Measurements from ENCODE around the gene VIL1. TPM values are rescaled to one million over a fixed set of nuclear protein-coding genes. Genes with fewer than 3 reads are reported as not detected.
A peak's percentile ranks its signal among the peaks of the same experiment; 100 is the strongest.

Gene VIL1
- total RNA-seq, 1 experiment from 2014 or later = 4.2 TPM

DNA sequence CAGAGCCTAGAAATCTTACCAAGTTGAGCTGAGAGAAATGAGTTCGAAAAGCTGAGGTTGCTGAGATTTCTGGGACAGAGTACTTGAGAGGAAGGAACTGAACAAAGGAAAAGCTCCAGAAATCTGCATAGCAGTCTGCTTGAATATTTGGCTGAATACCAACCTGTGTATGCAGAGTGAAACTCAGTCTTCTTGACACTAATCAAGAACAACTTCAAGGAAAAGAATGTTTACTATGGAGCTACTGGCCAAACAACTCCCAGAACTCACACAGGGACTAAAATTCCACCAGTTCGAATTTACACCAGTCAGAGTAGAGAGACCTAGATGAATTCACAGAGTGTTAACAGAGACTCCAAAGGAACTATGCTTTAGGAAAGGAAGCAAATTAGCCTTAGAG lies 82.7 kb downstream of the VIL1 start:
- Histone ChIP-seq H3K23me2 (ENCODE audit: insufficient read length, low read depth, low read length, poor library complexity, severe bottlenecking) (no peaks in the 10 kb centered on the region), H3K79me1 (ENCODE audit: insufficient read depth, low read depth, low read length, poor library complexity, severe bottlenecking) (no peaks in the 10 kb centered on the region), H3K14ac (ENCODE audit: insufficient read depth, low read length) (no peak overlapping the region), H3K4me2 (ENCODE audit: insufficient read depth, insufficient read length, low read length) (no peak overlapping the region), H3K56ac (ENCODE audit: insufficient read length, low read depth, low read length) (no peak overlapping the region), H4K91ac (ENCODE audit: insufficient read length, low read depth, low read length) (no peak overlapping the region), H3K18ac (ENCODE audit: insufficient read length, low read depth, low read length) (no peak overlapping the region), H3K9me3 (ENCODE audit: control insufficient read depth, low read depth, low read length) (no peaks in the 10 kb centered on the region), H2BK15ac (ENCODE audit: low read depth, low read length) (no peak overlapping the region), H4K5ac (ENCODE audit: insufficient read length, low read depth, low read length) (no peak overlapping the region), H2BK20ac (ENCODE audit: low read depth, low read length, poor library complexity, severe bottlenecking) (no peak overlapping the region), H2AFZ (ENCODE audit: low read length) (no peak overlapping the region), H3K79me2 (ENCODE audit: insufficient read depth, low read length) (no peaks in the 10 kb centered on the region), H3K23ac (ENCODE audit: insufficient read length, low read depth, low read length) (no peak overlapping the region), H2BK120ac (ENCODE audit: low read depth, low read length, poor library complexity, severe bottlenecking) (no peak overlapping the region), H3K27me3 (ENCODE audit: insufficient read depth, low read length) (no peaks in the 10 kb centered on the region), H2BK12ac (ENCODE audit: insufficient read length, low read depth, low read length) (no peak overlapping the region), H3K4ac (ENCODE audit: low read depth, low read length) (no peak overlapping the region), H2AK5ac (ENCODE audit: insufficient read length, low read length) (no peak overlapping the region), H4K8ac (replicated peaks; ENCODE audit: insufficient read length, low read depth, low read length) (no peak overlapping the region), H2BK5ac (ENCODE audit: insufficient read length, low read length) (no peak overlapping the region), H4K20me1 (ENCODE audit: control insufficient read depth, insufficient read depth, insufficient read length) (no peaks in the 10 kb centered on the region), H3K9ac (ENCODE audit: extremely low read depth, insufficient read length, low read length) (no peak overlapping the region), H3K4me1 (ENCODE audit: insufficient read depth, low read length) (no peaks in the 10 kb centered on the region), H3T11ph (ENCODE audit: low read length) (no peak overlapping the region), H3K27ac (ENCODE audit: insufficient read length, low read depth, low read length) (peak overlapping the region; percentile 53)
- no CpG with 5 or more reads among the region's 2 CpGs for WGBS (ENCODE audit: extremely low coverage, insufficient read length, low lambda C conversion rate)
- no peak overlapping the region for H3K4me3 Mint-ChIP-seq
- no peak for DNase-seq
- peaks cover 13 to 53% (median 37%) of the 10 kb centered on the region in 3 experiments; a peak in 6 of 7 replicates for H3K36me3 Mint-ChIP-seq (ENCODE audit: insufficient read depth in 1 of 3, low read depth in 3 of 3)
- no peaks in the 10 kb centered on the region for H3K9me3 Mint-ChIP-seq
- H3K4me1 Mint-ChIP-seq = peaks cover 10 to 18% of the 10 kb centered on the region in 2 experiments
- TF ChIP-seq CTCF (conservative IDR thresholded peaks at IDR 0.05) = no peak
- H3K27ac Mint-ChIP-seq = peak overlapping the region; percentile 73 to 97 (median 76); a peak in 6 of 7 replicates
- H3K27me3 Mint-ChIP-seq (ENCODE audit: low read depth) = no peaks in the 10 kb centered on the region

Small RNA genes within 50 kb of the gene (microRNA-seq; reads per million reads assigned to microRNA genes)
- 1,419 reads per million, percentile 96 among the genes with 10 or more reads in this experiment for gene MIR26B (ENCODE audit: borderline microRNAs expressed)

Other genes with a start within 250 kb of the VIL1 start
- 197 and 204 TPM in 2 replicates for gene ARPC2, start 201.9 kb upstream of the VIL1 start, total RNA-seq (2021)
- 0.37 and 0.44 TPM in 2 replicates for gene GPBAR1, start 158.1 kb upstream of the VIL1 start, total RNA-seq (2021)
- 103 and 106 TPM in 2 replicates for gene AAMP, start 149.0 kb upstream of the VIL1 start, total RNA-seq (2021)
- gene PNKD, start 148.6 kb upstream of the VIL1 start, total RNA-seq (2021) = 31.6 and 32.3 TPM in 2 replicates
- gene TMBIM1, start 126.6 kb upstream of the VIL1 start, total RNA-seq (2021) = 17.4 and 20.1 TPM in 2 replicates
- gene CATIP, start 62.3 kb upstream of the VIL1 start, total RNA-seq (2021) = not detected in 2 replicates
- 0.04 and 0.11 TPM in 2 replicates for gene SLC11A1, start 36.9 kb upstream of the VIL1 start, total RNA-seq (2021)
- 52.3 and 56.6 TPM in 2 replicates for gene CTDSP1, start 19.3 kb upstream of the VIL1 start, total RNA-seq (2021)
- 34.5 and 34.9 TPM in 2 replicates for gene USP37, start 149.2 kb downstream of the VIL1 start, total RNA-seq (2021)
- 83.5 and 91.2 TPM in 2 replicates for gene CNOT9, start 149.7 kb downstream of the VIL1 start, total RNA-seq (2021)
- gene PLCD4, start 188.8 kb downstream of the VIL1 start, total RNA-seq (2021) = 0.18 and 0.42 TPM in 2 replicates
- 41.4 and 43.4 TPM in 2 replicates for gene ZNF142, start 240.5 kb downstream of the VIL1 start, total RNA-seq (2021)
- gene BCS1L, start 240.6 kb downstream of the VIL1 start, total RNA-seq (2021) = 39.1 and 44.1 TPM in 2 replicates

All from H9 (cell line).